ENCODE data around the gene DIAPH3. TPM values are rescaled to one million over a fixed set of nuclear protein-coding genes. Genes with fewer than 3 reads are reported as not detected.

DIAPH3 gene
- total and polyA plus RNA-seq, 2 donors = 0.80 to 4.5 TPM

- no peaks in the 10 kb centered on the region for H3K9me3 ChIP-seq (ENCODE audit: control insufficient read depth in 2 of 2, insufficient read depth in 1 of 2, low read length in 1 of 2)
- no peaks in the 10 kb centered on the region for H3K4me1 ChIP-seq (ENCODE audit: control insufficient read depth in 2 of 2, insufficient read depth in 2 of 2, low read length in 2 of 2)
- H3K27me3 ChIP-seq (ENCODE audit: control insufficient read depth in 2 of 2, insufficient read depth in 1 of 2, low read length in 1 of 2) = no peaks in the 10 kb centered on the region
- 75% methylated on average over 6 of the region's 6 CpGs for WGBS
- no peak overlapping the region for H3K27ac ChIP-seq (ENCODE audit: low read depth in 1 of 2, low read length in 1 of 2)
- H3K36me3 ChIP-seq (ENCODE audit: control insufficient read depth in 2 of 2, insufficient read depth in 2 of 2, low read length in 1 of 2) = no peaks in the 10 kb centered on the region
- peak in 5 of 9 donors; percentile 1 to 46 (median 11) for DNase-seq (ENCODE audit: low read depth in 6 of 9, low spot score in 9 of 9)
- H3K4me3 ChIP-seq (ENCODE audit: low read length in 2 of 2) = no peak overlapping the region
Observed at GRCh38 chr13:60019119-60019993, 144.4 kb downstream of the DIAPH3 start.

- 98% methylated on average over 1 of the region's 1 CpG for WGBS
- no peaks in the 10 kb centered on the region for H3K36me3 ChIP-seq (ENCODE audit: control insufficient read depth in 2 of 2, insufficient read depth in 2 of 2, low read length in 1 of 2)
- H3K27ac ChIP-seq (ENCODE audit: low read depth in 1 of 2, low read length in 1 of 2) = no peak overlapping the region
- DNase-seq (ENCODE audit: low read depth in 6 of 9, low spot score in 9 of 9) = no peak
- H3K4me3 ChIP-seq (ENCODE audit: low read length in 2 of 2) = no peak overlapping the region
- H3K27me3 ChIP-seq (ENCODE audit: control insufficient read depth in 2 of 2, insufficient read depth in 1 of 2, low read length in 1 of 2) = no peaks in the 10 kb centered on the region
- H3K4me1 ChIP-seq (ENCODE audit: control insufficient read depth in 2 of 2, insufficient read depth in 2 of 2, low read length in 2 of 2) = no peaks in the 10 kb centered on the region
- no peaks in the 10 kb centered on the region for H3K9me3 ChIP-seq (ENCODE audit: control insufficient read depth in 2 of 2, insufficient read depth in 1 of 2, low read length in 1 of 2)
Observed at GRCh38 chr13:60018536-60018935, 145.2 kb downstream of the DIAPH3 start.

- H3K4me1 ChIP-seq (ENCODE audit: control insufficient read depth in 2 of 2, insufficient read depth in 2 of 2, low read length in 2 of 2) = no peaks in the 10 kb centered on the region
- 97% methylated on average over 4 of the region's 4 CpGs for WGBS
- no peak overlapping the region for H3K27ac ChIP-seq (ENCODE audit: low read depth in 1 of 2, low read length in 1 of 2)
- no peak for DNase-seq (ENCODE audit: low read depth in 6 of 9, low spot score in 9 of 9)
- no peaks in the 10 kb centered on the region for H3K9me3 ChIP-seq (ENCODE audit: control insufficient read depth in 2 of 2, insufficient read depth in 1 of 2, low read length in 1 of 2)
- no peaks in the 10 kb centered on the region for H3K36me3 ChIP-seq (ENCODE audit: control insufficient read depth in 2 of 2, insufficient read depth in 2 of 2, low read length in 1 of 2)
- no peaks in the 10 kb centered on the region for H3K27me3 ChIP-seq (ENCODE audit: control insufficient read depth in 2 of 2, insufficient read depth in 1 of 2, low read length in 1 of 2)
- no peak overlapping the region for H3K4me3 ChIP-seq (ENCODE audit: low read length in 2 of 2)
Observed at GRCh38 chr13:60016229-60016628, 147.5 kb downstream of the DIAPH3 start.

- H3K4me1 ChIP-seq (ENCODE audit: control insufficient read depth in 2 of 2, insufficient read depth in 2 of 2, low read length in 2 of 2) = no peaks in the 10 kb centered on the region
- H3K4me3 ChIP-seq (ENCODE audit: low read length in 2 of 2) = no peak overlapping the region
- H3K27ac ChIP-seq (ENCODE audit: low read depth in 1 of 2, low read length in 1 of 2) = no peak overlapping the region
- WGBS = 98% methylated on average over 6 of the region's 6 CpGs
- no peaks in the 10 kb centered on the region for H3K36me3 ChIP-seq (ENCODE audit: control insufficient read depth in 2 of 2, insufficient read depth in 2 of 2, low read length in 1 of 2)
- H3K27me3 ChIP-seq (ENCODE audit: control insufficient read depth in 2 of 2, insufficient read depth in 1 of 2, low read length in 1 of 2) = no peaks in the 10 kb centered on the region
- no peaks in the 10 kb centered on the region for H3K9me3 ChIP-seq (ENCODE audit: control insufficient read depth in 2 of 2, insufficient read depth in 1 of 2, low read length in 1 of 2)
- no peak for DNase-seq (ENCODE audit: low read depth in 6 of 9, low spot score in 9 of 9)
Observed at GRCh38 chr13:60013166-60013565, 150.6 kb downstream of the DIAPH3 start.

- Histone ChIP-seq H3K36me3 (ENCODE audit: control insufficient read depth in 2 of 2, insufficient read depth in 2 of 2, low read length in 1 of 2) (no peaks in the 10 kb centered on the region), H3K4me3 (ENCODE audit: low read length in 2 of 2) (no peak overlapping the region), H3K27ac (ENCODE audit: low read depth in 1 of 2, low read length in 1 of 2) (no peak overlapping the region), H3K9me3 (ENCODE audit: control insufficient read depth in 2 of 2, insufficient read depth in 1 of 2, low read length in 1 of 2) (no peaks in the 10 kb centered on the region), H3K27me3 (ENCODE audit: control insufficient read depth in 2 of 2, insufficient read depth in 1 of 2, low read length in 1 of 2) (no peaks in the 10 kb centered on the region), H3K4me1 (ENCODE audit: control insufficient read depth in 2 of 2, insufficient read depth in 2 of 2, low read length in 2 of 2) (no peaks in the 10 kb centered on the region)
- WGBS = 93% methylated on average over 1 of the region's 1 CpG
- no peak for DNase-seq (ENCODE audit: low read depth in 6 of 9, low spot score in 9 of 9)
Observed at GRCh38 chr13:60012488-60012887, 151.2 kb downstream of the DIAPH3 start.

- Histone ChIP-seq H3K27ac (ENCODE audit: low read depth in 1 of 2, low read length in 1 of 2) (no peak overlapping the region), H3K4me3 (ENCODE audit: low read length in 2 of 2) (no peak overlapping the region), H3K36me3 (ENCODE audit: control insufficient read depth in 2 of 2, insufficient read depth in 2 of 2, low read length in 1 of 2) (no peaks in the 10 kb centered on the region), H3K9me3 (ENCODE audit: control insufficient read depth in 2 of 2, insufficient read depth in 1 of 2, low read length in 1 of 2) (no peaks in the 10 kb centered on the region), H3K4me1 (ENCODE audit: control insufficient read depth in 2 of 2, insufficient read depth in 2 of 2, low read length in 2 of 2) (no peaks in the 10 kb centered on the region), H3K27me3 (ENCODE audit: control insufficient read depth in 2 of 2, insufficient read depth in 1 of 2, low read length in 1 of 2) (no peaks in the 10 kb centered on the region)
- no peak for DNase-seq (ENCODE audit: low read depth in 6 of 9, low spot score in 9 of 9)
- 92% methylated on average over 6 of the region's 6 CpGs for WGBS
Observed at GRCh38 chr13:60009300-60010253, 154.2 kb downstream of the DIAPH3 start.

- Histone ChIP-seq H3K36me3 (ENCODE audit: control insufficient read depth in 2 of 2, insufficient read depth in 2 of 2, low read length in 1 of 2) (no peaks in the 10 kb centered on the region), H3K4me3 (ENCODE audit: low read length in 2 of 2) (no peak overlapping the region), H3K27me3 (ENCODE audit: control insufficient read depth in 2 of 2, insufficient read depth in 1 of 2, low read length in 1 of 2) (no peaks in the 10 kb centered on the region), H3K9me3 (ENCODE audit: control insufficient read depth in 2 of 2, insufficient read depth in 1 of 2, low read length in 1 of 2) (no peaks in the 10 kb centered on the region), H3K27ac (ENCODE audit: low read depth in 1 of 2, low read length in 1 of 2) (no peak overlapping the region), H3K4me1 (ENCODE audit: control insufficient read depth in 2 of 2, insufficient read depth in 2 of 2, low read length in 2 of 2) (no peaks in the 10 kb centered on the region)
- no peak for DNase-seq (ENCODE audit: low read depth in 6 of 9, low spot score in 9 of 9)
- 95% methylated on average over 2 of the region's 2 CpGs for WGBS
Observed at GRCh38 chr13:60001889-60002288, 161.8 kb downstream of the DIAPH3 start.

GRCh38 chr13:60000976-60001375 is 162.8 kb downstream of the DIAPH3 start:
- H3K4me3 ChIP-seq (ENCODE audit: low read length in 2 of 2) = no peak overlapping the region
- no peaks in the 10 kb centered on the region for H3K4me1 ChIP-seq (ENCODE audit: control insufficient read depth in 2 of 2, insufficient read depth in 2 of 2, low read length in 2 of 2)

GRCh38 chr13:60000081-60000480 is 163.6 kb downstream of the DIAPH3 start:
- Histone ChIP-seq H3K4me3 (ENCODE audit: low read length in 2 of 2) (no peak overlapping the region), H3K4me1 (ENCODE audit: control insufficient read depth in 2 of 2, insufficient read depth in 2 of 2, low read length in 2 of 2) (no peaks in the 10 kb centered on the region), H3K27me3 (ENCODE audit: control insufficient read depth in 2 of 2, insufficient read depth in 1 of 2, low read length in 1 of 2) (no peaks in the 10 kb centered on the region), H3K9me3 (ENCODE audit: control insufficient read depth in 2 of 2, insufficient read depth in 1 of 2, low read length in 1 of 2) (no peaks in the 10 kb centered on the region), H3K27ac (ENCODE audit: low read depth in 1 of 2, low read length in 1 of 2) (no peak overlapping the region), H3K36me3 (ENCODE audit: control insufficient read depth in 2 of 2, insufficient read depth in 2 of 2, low read length in 1 of 2) (no peaks in the 10 kb centered on the region)
- DNase-seq (ENCODE audit: low read depth in 6 of 9, low spot score in 9 of 9) = no peak

More at GRCh38 chr13:60000976-60001375, 162.8 kb downstream of the DIAPH3 start:
- Histone ChIP-seq H3K9me3 (ENCODE audit: control insufficient read depth in 2 of 2, insufficient read depth in 1 of 2, low read length in 1 of 2) (no peaks in the 10 kb centered on the region), H3K27me3 (ENCODE audit: control insufficient read depth in 2 of 2, insufficient read depth in 1 of 2, low read length in 1 of 2) (no peaks in the 10 kb centered on the region), H3K27ac (ENCODE audit: low read depth in 1 of 2, low read length in 1 of 2) (no peak overlapping the region), H3K36me3 (ENCODE audit: control insufficient read depth in 2 of 2, insufficient read depth in 2 of 2, low read length in 1 of 2) (no peaks in the 10 kb centered on the region)
- DNase-seq (ENCODE audit: low read depth in 6 of 9, low spot score in 9 of 9) = no peak

Measured in thymus (tissue), 11 donors.